Cardiac muscle cell (in vitro differentiated cells and primary cell): Measurements from ENCODE around the gene RINL. TPM values are rescaled to one million over a fixed set of nuclear protein-coding genes. Genes with fewer than 3 reads are reported as not detected.
A peak's percentile ranks its signal among the peaks of the same experiment; 100 is the strongest.
"Not testable (repeated sequence)": the region's sequence is repeated elsewhere in the genome, so short reads cannot be mapped to it uniquely, and the experiment has no call there.

Source experiments
- DNase-seq, 2 donors: peaks; one replicate each; pipeline versions ENCODE4 v3.0.0 to v3.0.0-alpha.2; 2010 to 2017; ENCODE audit warnings: low read depth in 1 of 2, low spot score in 1 of 2
- H3K27ac ChIP-seq: fragments of 200-600 bp; sonication (generic); 2 replicates; pipeline ENCODE4 v1.5.1; 2016
- H3K27me3 ChIP-seq: fragments of 200-600 bp; sonication (generic); 2 replicates; pipeline ENCODE4 v1.6.0; 2016; ENCODE audit warnings: control low read depth
- H3K36me3 ChIP-seq: fragments of 200-600 bp; sonication (generic); 2 replicates; pipeline ENCODE4 v1.5.1; 2016; ENCODE audit warnings: control low read depth
- H3K4me1 ChIP-seq: fragments of 200-600 bp; sonication (generic); 2 replicates; pipeline ENCODE4 v1.8.1; 2017; ENCODE audit warnings: low read depth, mild to moderate bottlenecking, mixed run types
- H3K4me3 ChIP-seq: fragments of 200-600 bp; sonication (generic); 2 replicates; pipeline ENCODE4 v1.5.1; 2016; ENCODE audit warnings: mild to moderate bottlenecking
- H3K9me3 ChIP-seq: fragments of 200-600 bp; sonication (generic); 2 replicates; pipeline ENCODE4 v1.5.1; 2017; ENCODE audit warnings: low read depth, mild to moderate bottlenecking, control low read depth
- polyA plus RNA-seq: library from polyadenylated mRNA; unstranded; fragments of >200 nt; fragmentation: Nextera tagmentation; extraction: Ambion mirVana; gene quantifications from 2 replicates; pipeline ENCODE4 v1.2.1, GENCODE V29; 2016
- total RNA-seq: library from RNA; depleted of rRNA; stranded (reverse); fragments of >200 nt; gene quantifications from 2 replicates; pipeline ENCODE4 v1.2.3, GENCODE V29; 2016
- TF ChIP-seq, protein P1 (sequence below): IDR thresholded peaks from 2 replicates; pipeline ENCODE4 v1.5.1; 2012; ENCODE audit warnings: low read depth, mild to moderate bottlenecking, low read length

Gene RINL
- total and polyA plus RNA-seq, 2 experiments from 2014 or later, result 3.9 to 8.4 TPM

DNA sequence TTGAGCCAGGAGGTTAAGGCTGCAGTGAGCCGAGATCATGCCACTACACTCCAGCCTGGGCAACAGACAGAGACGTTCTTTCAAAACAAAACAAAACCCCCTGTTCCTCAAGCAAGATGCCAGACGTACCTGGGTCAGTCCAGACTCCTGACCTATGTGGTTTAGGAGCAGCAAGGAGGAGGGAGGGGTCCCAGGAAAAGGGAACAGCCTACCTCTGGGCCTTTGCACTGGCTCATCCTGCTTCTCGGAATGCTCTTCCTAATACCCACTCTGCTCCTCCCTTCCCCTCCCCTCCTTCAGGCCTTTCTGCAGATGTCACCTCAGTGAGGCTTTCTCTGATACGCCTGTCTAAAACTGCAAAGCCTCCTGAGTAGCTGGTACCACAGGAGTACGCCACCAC lies 9.5 kb downstream of the RINL start:
- no peaks in the 10 kb centered on the region for H3K4me1 ChIP-seq
- no peak overlapping the region for H3K27ac ChIP-seq
- H3K9me3 ChIP-seq, result no peaks in the 10 kb centered on the region
- TF ChIP-seq, protein P1, sequence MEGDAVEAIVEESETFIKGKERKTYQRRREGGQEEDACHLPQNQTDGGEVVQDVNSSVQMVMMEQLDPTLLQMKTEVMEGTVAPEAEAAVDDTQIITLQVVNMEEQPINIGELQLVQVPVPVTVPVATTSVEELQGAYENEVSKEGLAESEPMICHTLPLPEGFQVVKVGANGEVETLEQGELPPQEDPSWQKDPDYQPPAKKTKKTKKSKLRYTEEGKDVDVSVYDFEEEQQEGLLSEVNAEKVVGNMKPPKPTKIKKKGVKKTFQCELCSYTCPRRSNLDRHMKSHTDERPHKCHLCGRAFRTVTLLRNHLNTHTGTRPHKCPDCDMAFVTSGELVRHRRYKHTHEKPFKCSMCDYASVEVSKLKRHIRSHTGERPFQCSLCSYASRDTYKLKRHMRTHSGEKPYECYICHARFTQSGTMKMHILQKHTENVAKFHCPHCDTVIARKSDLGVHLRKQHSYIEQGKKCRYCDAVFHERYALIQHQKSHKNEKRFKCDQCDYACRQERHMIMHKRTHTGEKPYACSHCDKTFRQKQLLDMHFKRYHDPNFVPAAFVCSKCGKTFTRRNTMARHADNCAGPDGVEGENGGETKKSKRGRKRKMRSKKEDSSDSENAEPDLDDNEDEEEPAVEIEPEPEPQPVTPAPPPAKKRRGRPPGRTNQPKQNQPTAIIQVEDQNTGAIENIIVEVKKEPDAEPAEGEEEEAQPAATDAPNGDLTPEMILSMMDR, result no peak
- DNase-seq, result no peak
- no peak overlapping the region for H3K4me3 ChIP-seq
- no peaks in the 10 kb centered on the region for H3K27me3 ChIP-seq
- no peaks in the 10 kb centered on the region for H3K36me3 ChIP-seq

DNA sequence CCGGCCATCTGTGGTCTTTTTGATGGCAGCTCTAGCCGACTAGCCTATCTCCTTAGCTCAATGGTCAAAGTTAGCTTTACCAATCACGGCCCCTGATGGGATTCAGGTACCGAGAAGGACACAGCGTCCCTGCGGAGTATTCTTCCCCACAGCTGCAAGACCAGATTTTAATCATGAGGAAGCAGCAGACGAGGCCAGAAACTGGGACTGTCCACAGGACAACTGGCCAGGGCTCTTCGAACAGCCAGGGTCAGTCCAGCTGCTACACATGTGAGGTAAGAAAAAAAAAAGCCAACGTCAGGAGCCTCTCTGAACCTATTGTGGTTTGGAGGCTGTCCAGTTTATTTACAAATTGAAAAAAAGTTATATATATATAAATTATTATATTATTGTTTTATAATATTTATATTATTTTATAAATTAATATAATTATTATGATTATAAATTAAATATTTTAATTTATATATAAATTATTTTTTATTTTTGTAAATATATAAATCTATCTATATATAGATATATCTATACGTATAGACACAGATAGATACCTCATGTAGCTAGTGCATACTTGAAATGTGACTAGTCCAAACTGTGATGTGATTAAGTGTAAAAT lies 10.8 kb downstream of the RINL start:
- no peak overlapping the region for H3K4me3 ChIP-seq
- TF ChIP-seq, protein P1, result no peak
- DNase-seq, result no peak
- no peak overlapping the region for H3K27ac ChIP-seq
- no peaks in the 10 kb centered on the region for H3K9me3 ChIP-seq
- H3K36me3 ChIP-seq, result no peaks in the 10 kb centered on the region
- no peaks in the 10 kb centered on the region for H3K27me3 ChIP-seq
- H3K4me1 ChIP-seq, result no peaks in the 10 kb centered on the region

DNA sequence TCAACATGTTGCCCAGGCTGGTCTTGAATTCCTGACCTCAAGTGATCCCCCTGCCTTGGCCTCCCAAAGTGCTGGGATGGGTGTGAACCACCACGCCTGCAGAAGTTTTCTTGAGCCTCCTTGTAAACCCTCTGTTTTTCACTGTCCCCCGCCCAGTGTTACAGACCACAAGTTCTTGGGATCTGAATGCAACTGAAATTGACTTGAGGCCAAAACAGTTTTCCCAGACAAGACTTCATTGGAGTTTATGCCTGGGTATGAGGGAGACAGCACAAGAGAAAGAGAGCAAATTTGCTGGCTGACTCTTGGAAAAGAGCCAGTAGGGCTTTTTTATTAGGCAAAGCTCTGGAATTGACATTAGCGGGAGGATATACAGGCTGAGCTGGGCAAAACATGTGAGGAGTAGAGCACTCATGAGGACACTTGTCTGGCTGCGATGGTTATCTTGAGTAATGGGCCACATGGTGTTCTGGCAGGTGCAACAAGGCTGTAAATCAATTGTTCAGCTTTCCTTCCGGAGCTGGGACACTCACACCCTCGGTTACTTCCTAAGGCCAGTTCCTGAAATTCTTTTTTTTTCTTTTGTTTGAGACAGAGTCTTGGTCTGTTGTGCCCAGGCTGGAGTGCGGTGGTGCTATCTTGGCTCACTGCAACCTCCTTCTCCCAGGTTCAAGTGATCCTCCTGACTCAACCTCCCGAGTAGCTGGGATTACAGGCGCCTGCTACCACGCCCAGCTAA lies 15.6 kb downstream of the RINL start:
- Histone ChIP-seq H3K4me1 (peaks cover 19% of the 10 kb centered on the region), H3K9me3 (no peaks in the 10 kb centered on the region), H3K27me3 (no peaks in the 10 kb centered on the region), H3K4me3 (no peak overlapping the region), H3K36me3 (no peaks in the 10 kb centered on the region), H3K27ac (peak overlapping the region; percentile 10)
- TF ChIP-seq, protein P1, result no peak
- DNase-seq, result peak in 1 of 2 donors; percentile 47

DNA sequence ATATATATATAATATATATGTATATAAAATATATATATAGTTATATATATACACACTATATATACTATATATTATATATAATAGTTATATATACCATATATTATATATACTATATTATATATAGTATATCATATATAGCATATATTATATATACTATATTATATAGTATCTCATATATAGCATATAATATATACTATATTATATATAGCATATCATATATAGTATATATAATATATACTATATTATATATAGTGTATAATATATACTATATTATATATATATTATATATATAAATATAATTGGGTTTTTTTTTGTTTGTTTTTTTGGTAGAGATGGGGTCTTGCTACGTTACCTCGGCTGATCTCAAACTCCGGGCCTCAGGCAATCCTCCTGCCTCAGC lies 16.7 kb downstream of the RINL start:
- H3K4me3 ChIP-seq, result no peak overlapping the region
- peaks cover 19% of the 10 kb centered on the region for H3K4me1 ChIP-seq
- H3K9me3 ChIP-seq, result no peaks in the 10 kb centered on the region
- no peak for DNase-seq
- TF ChIP-seq, protein P1, result no peak
- H3K36me3 ChIP-seq, result no peaks in the 10 kb centered on the region
- H3K27ac ChIP-seq, result no peak overlapping the region
- no peaks in the 10 kb centered on the region for H3K27me3 ChIP-seq

DNA sequence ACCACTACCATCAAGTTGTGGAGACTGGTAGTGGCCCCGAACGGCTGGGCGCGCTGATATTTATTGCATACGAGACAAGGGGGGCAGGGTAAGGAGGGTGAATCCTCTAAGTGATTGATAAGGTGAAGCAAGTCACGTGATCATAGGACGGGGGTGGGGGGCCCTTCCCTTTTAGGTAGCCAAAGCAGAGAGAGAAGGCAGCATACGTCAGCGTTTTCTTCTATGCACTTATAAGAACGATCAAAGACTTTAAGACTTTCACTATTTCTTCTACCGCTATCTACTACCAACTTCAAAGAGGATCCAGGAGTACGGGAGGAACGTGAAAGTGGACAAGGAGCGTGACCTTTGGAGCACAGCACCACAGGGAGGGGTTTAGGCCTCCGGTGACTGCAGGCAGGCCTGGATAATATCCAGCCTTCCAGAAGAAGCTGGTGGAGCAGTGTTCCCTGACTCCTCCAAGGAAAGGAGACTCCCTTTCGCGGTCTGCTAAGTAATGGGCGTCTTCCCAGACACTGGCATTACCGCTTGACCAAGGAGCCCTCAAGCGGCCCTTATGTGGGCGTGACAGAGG lies 18.4 kb downstream of the RINL start:
- H3K36me3 ChIP-seq, H3K4me3 ChIP-seq, H3K9me3 ChIP-seq, H3K27me3 ChIP-seq: not testable (repeated sequence)
- Histone ChIP-seq H3K4me1 (peaks cover 19% of the 10 kb centered on the region), H3K27ac (peak overlapping the region; percentile 80)
- DNase-seq, result peak in 1 of 2 donors; percentile 36

DNA sequence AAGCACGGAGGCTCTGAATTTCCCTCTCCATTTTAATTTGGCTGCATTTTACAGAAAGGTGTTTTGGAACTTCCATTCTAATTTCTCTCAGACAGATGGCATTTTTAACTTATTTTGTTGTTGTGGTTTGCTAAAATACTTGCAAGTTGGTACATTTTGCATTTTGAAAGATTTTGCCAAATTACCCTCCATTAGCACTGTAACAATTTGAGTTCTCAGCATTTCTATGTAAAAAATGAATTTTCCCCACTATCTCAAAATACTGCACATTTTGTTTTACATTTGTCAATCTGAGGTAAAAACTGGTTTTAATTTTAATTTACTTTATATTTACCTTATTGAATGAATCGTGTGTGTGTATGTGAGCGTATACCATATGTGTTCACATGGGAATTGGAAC lies 21.3 kb downstream of the RINL start:
- Histone ChIP-seq H3K27ac (no peak overlapping the region), H3K4me3 (no peak overlapping the region), H3K36me3 (no peaks in the 10 kb centered on the region), H3K4me1 (peaks cover 19% of the 10 kb centered on the region), H3K27me3 (no peaks in the 10 kb centered on the region), H3K9me3 (no peaks in the 10 kb centered on the region)
- DNase-seq, result no peak
- TF ChIP-seq, protein P1, result no peak

DNA sequence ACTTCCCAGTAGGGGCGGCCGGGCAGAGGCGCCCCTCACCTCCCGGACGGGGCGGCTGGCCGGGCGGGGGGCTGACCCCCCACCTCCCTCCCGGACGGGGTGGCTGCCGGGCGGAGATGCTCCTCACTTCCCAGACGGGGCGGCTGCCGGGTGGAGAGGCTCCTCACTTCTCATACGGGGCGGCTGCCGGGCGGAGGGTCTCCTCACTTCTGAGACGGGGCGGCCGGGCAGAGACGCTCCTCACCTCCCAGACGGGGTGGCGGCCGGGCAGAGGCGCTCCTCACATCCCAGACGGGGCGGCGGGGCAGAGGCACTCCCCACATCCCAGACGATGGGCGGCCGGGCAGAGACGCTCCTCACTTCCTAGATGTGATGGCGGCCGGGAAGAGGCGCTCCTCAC lies 22.3 kb downstream of the RINL start:
- not testable (repeated sequence) for DNase-seq, H3K9me3 ChIP-seq, H3K36me3 ChIP-seq, H3K27ac ChIP-seq, H3K27me3 ChIP-seq, H3K4me3 ChIP-seq
- H3K4me1 ChIP-seq, result peaks cover 24% of the 10 kb centered on the region

DNA sequence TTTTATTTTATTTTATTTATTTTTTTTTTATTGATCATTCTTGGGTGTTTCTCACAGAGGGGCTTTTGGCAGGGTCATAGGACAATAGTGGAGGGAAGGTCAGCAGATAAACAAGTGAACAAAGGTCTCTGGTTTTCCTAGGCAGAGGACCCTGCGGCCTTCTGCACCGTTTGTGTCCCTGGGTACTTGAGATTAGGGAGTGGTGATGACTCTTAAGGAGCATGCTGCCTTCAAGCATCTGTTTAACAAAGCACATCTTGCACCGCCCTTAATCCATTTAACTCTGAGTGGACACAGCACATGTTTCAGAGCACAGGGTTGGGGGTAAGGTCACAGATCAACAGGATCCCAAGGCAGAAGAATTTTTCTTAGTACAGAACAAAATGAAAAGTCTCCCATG lies 23.1 kb downstream of the RINL start:
- DNase-seq, H3K36me3 ChIP-seq, H3K27ac ChIP-seq, H3K9me3 ChIP-seq, H3K27me3 ChIP-seq, H3K4me3 ChIP-seq: not testable (repeated sequence)
- H3K4me1 ChIP-seq, result peaks cover 16% of the 10 kb centered on the region
